GM21717 (cell line): ENCODE results near the gene NUAK1.

Experiments used
- ATAC-seq: cut with Tn5 transposase; IDR thresholded peaks from one replicate; pipeline ENCODE4 v1.9.1; 2021; ENCODE audit warnings: mild to moderate bottlenecking, moderate library complexity; ENCODE audit not compliant: unreplicated experiment

NUAK1 gene

GRCh38 chr12:106138633-106139421 is at the start of gene NUAK1:
TSS of gene NUAK1 (minus strand) at chr12:106138954. CDS start at chr12:106138653, 301 bp downstream.
- no peak for ATAC-seq

GRCh38 chr12:106188256-106188655 is 49.5 kb upstream of the NUAK1 start:
- ATAC-seq, result no peak

- no peak for ATAC-seq
Observed at GRCh38 chr12:106187842-106188241, 49.1 kb upstream of the NUAK1 start.

- no peak for ATAC-seq
Observed at GRCh38 chr12:106187155-106187789, 48.5 kb upstream of the NUAK1 start.

- ATAC-seq, result no peak
Observed at GRCh38 chr12:106183735-106184134, 45.0 kb upstream of the NUAK1 start.

- no peak for ATAC-seq
Observed at GRCh38 chr12:106181401-106182114, 42.8 kb upstream of the NUAK1 start.

GRCh38 chr12:106179086-106179485 is 40.3 kb upstream of the NUAK1 start:
- no peak for ATAC-seq

- ATAC-seq, result no peak
Observed at GRCh38 chr12:106178562-106178961, 39.8 kb upstream of the NUAK1 start.

- no peak for ATAC-seq
Observed at GRCh38 chr12:106176560-106176959, 37.8 kb upstream of the NUAK1 start.

GRCh38 chr12:106174876-106175275 is 36.1 kb upstream of the NUAK1 start:
- ATAC-seq, result no peak

- ATAC-seq, result no peak
Observed at GRCh38 chr12:106173442-106173841, 34.7 kb upstream of the NUAK1 start.

- ATAC-seq, result no peak
Observed at GRCh38 chr12:106171117-106171750, 32.5 kb upstream of the NUAK1 start.

GRCh38 chr12:106170285-106170684 is 31.5 kb upstream of the NUAK1 start:
- no peak for ATAC-seq

GRCh38 chr12:106163712-106164111 is 25.0 kb upstream of the NUAK1 start:
- no peak for ATAC-seq

- ATAC-seq, result no peak
Observed at GRCh38 chr12:106161491-106161890, 22.7 kb upstream of the NUAK1 start.

GRCh38 chr12:106160915-106161314 is 22.2 kb upstream of the NUAK1 start:
- no peak for ATAC-seq

GRCh38 chr12:106157802-106158201 is 19.0 kb upstream of the NUAK1 start:
- no peak for ATAC-seq

- ATAC-seq, result no peak
Observed at GRCh38 chr12:106154751-106155273, 16.1 kb upstream of the NUAK1 start.

- ATAC-seq, result no peak
Observed at GRCh38 chr12:106152334-106152733, 13.6 kb upstream of the NUAK1 start.

- ATAC-seq, result no peak
Observed at GRCh38 chr12:106150555-106150954, 11.8 kb upstream of the NUAK1 start.
